ENCODE results near the gene HPCAL1. TPM values are rescaled to one million over a fixed set of nuclear protein-coding genes. Genes with fewer than 3 reads are reported as not detected.

Gene HPCAL1
- total RNA-seq, 1 experiment from 2014 or later, result 189 TPM

DNA sequence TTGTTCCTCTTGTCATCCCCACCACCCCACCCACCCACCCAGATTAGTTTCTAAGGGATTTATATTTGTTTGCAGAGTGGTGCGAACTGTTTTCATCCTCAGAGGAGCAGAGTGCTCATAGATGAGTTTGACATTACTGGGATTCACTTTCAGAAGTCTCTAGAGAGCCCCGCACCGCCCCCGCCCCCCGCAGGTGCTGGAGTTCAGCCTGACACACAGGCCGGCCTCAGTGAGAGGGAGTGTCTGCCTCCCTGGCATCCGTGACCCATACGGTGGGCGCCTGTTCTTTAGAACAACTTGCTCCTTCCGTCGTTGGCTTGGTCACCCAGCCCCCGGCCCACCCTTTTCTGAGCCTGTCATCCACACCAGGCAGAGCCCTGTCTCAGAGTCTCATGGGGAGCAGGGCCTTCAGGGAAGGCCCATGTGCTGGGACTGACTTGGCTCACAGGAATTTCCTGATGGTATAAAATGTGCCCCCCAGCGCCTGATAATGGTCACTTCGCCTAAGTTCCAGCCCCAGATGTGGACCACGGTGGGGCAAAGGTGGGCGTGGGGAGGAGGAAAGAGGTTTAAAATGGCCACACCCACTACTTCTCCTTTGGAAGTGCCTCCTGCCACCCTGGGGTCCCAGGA lies 44.3 kb downstream of the HPCAL1 start:
- DNase-seq (ENCODE audit: extremely low read depth, low read depth), result no peak

DNA sequence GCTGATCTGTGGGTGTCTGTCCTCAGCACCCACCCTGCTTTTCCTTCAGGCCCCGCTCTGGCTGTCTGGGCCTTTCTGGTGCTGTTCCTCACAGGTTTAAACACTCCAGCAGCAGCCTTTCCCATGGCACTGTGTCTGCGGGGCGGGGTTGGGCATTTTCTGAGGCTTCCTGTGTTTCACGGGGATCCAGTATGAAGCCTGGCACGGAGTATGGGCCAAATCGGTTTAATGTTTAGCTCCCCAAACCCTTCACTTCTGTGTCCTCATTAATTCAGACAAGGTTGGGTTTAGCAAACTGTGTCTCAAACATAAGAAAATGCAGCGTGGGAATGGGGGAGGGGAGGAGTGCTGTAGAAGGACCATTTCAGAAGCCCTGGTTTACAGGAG lies 44.9 kb downstream of the HPCAL1 start:
- DNase-seq (ENCODE audit: extremely low read depth, low read depth), result no peak

DNA sequence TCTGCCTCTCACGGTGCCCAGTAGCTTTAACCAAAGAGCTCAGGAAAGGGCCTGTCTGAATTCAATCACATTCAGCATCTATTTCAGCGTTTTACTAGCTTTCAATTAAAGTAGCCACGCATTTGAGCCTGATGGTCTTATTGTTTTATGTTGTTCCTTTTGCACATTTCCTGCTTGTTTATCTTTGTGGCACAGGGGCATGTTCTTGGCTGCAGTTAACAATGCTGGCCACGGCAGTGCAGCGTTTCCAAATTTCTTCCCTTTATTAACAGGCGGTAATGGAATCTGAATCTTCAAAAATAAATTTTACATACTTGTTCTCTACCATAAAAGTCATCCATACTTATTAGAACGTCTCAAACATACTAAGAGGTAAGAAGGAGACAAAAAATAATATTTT lies 46.2 kb downstream of the HPCAL1 start:
- DNase-seq (ENCODE audit: extremely low read depth, low read depth), result no peak

DNA sequence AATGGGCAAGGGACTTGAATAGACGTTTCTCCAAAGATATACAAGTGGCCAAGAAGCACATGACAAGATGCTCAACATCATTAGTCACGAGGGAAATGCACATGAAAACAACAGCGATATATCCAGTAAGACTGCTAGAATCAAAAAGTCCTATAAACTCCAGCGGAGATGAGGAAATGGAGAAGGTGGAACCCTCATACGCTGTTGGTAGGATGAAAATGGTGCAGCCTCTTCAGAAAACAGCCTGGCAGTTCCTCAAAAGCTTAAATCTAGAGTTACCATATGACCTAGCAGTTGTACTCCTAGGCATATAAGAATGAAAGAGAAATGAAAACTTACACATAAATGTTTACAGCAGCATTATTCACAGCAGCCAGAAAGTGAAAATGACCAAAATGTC lies 48.1 kb downstream of the HPCAL1 start:
- DNase-seq (ENCODE audit: extremely low read depth, low read depth), result no peak

DNA sequence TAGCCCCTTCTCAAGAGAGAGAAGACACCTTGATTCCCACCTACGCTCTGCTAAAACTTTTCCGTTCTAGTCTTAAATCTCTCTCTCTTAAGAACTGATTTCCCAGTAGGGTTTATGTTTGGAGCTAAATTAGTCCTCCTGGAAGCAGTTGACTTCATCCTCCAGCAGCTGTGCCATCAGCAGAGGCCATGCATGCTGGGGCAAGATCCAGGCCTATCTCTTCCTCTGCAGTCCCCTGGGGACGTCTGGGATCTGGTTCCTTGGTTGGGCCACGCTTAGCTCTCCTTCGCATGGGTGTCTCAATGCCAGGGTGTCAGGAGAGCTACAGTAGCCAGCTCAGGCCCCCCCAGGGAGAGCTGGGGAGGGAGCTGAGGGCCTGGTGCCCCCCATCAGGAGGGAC lies 49.7 kb downstream of the HPCAL1 start:
- DNase-seq (ENCODE audit: extremely low read depth, low read depth), result no peak

DNA sequence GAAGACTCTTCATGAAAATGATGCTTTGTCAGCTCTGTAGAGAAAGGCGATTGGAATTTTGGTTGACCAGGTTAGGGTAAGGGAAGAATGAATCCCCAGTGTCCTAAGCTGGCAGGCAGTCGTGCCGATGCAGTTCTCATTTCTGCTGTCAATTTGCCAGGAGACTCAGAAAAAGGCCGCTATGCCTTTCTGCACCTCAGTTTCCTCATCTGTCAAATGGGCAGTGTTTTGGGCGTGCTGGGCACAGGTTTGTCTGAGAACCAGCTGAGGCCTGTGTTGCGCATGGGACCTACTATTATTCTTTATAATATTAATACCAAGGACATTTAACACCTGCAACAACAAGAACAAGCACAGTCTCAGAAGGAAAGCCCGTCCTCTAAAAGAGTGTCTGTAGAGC lies 50.3 kb downstream of the HPCAL1 start:
- DNase-seq (ENCODE audit: extremely low read depth, low read depth), result no peak

DNA sequence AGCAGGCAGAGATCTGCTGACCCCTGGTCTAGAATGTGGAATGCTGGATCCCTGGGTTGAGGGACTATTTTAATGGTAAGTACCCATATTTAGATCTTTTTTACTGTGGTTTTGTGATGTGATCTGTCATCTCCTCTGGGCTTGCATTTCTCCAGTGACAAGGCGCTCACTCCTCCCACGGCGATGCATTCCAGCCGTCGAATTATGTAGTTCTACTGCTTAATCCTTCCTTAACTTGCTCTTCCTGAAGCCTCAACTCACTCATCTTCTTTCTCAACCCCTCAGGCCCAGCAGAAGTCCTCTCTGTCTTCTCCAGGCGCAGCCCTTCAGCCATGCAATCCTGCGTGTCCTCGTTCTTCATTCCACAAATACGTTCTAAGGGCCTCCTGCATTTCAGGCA lies 51.2 kb downstream of the HPCAL1 start:
- no peak for DNase-seq (ENCODE audit: extremely low read depth, low read depth)

DNA sequence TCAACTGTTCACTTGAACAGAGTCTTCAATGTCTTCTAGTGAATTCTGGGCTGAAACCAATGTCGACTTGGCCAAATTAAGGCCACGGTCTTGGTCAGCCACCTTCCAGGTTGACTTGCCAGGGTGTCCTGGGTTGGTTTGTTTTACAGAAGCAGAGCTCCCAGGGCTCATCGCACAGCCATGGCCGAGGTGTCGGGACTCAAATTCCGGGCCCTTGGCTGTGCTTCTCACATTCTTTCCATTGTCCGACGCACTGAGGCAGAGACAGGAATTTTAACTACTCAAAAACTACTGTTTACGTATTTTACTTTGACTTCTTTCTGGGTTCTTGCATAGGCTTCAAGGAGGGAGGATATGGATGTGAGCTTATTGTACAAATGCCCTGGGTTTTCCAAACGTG lies 51.7 kb downstream of the HPCAL1 start:
- DNase-seq (ENCODE audit: extremely low read depth, low read depth), result no peak

DNA sequence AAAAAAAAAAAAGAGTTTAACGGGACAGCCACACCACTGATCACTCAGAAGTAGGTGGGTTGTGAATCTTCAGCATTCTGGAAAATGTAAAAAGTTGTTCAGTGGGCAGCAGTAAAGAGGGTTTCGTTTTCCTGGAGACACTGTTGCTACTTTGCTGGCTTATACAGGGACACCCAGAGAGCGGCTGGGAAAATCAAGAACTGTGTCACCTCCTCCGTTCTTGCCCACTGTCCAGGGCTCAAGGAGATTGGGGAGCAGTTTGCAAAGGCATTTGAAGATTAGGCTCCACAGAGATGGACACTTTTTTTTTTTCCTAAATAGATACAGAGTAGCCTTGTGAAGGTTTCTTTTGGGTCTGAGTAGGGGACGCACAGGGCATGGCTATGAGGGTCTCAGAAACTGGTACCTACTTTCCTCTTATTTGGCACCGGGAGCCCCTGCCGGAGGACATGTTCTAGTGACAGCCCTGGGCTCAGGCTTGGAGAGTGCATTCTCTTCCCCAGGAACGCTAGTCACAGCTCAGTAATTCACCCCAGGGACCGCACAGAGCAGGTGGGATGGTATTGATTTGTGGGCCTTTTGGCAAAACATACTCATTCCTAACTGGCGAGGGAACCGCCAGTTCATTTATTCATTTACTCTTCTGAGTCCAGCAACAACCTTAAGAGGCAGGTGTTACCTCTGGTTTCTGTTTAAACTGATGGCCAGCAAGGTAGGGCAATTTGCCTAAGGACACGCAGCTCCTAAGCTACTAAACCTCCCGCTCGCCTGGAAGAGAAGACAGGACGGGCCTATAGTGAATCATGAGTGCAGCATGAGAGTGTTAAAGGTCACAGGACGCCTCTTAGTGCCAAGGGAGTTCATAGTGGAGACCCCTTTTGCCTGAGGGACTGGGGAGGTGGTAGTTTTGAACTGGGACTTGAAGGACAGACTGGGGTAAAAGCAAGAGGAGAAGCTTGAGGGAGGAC lies 53.1 kb downstream of the HPCAL1 start:
- no peak for DNase-seq (ENCODE audit: extremely low read depth, low read depth)

DNA sequence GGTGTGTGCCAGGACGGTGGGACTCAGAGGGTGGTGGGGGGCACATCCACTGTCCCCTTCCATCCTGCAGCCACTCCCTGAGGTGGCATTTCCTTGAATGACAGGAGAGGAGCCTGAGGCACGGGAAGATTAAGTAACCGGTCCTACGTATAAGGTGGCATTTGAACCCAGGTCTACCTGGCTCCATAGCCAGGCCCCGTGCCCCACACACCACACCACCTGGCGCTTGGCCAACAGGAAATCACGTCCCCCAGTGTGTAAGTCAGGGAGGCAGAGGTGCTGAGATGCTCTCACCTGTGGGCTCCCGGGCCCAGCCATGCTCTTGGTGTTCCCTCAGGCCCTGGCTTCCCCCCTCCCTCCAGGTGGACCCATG lies 53.7 kb downstream of the HPCAL1 start:
- DNase-seq (ENCODE audit: extremely low read depth, low read depth), result no peak

DNA sequence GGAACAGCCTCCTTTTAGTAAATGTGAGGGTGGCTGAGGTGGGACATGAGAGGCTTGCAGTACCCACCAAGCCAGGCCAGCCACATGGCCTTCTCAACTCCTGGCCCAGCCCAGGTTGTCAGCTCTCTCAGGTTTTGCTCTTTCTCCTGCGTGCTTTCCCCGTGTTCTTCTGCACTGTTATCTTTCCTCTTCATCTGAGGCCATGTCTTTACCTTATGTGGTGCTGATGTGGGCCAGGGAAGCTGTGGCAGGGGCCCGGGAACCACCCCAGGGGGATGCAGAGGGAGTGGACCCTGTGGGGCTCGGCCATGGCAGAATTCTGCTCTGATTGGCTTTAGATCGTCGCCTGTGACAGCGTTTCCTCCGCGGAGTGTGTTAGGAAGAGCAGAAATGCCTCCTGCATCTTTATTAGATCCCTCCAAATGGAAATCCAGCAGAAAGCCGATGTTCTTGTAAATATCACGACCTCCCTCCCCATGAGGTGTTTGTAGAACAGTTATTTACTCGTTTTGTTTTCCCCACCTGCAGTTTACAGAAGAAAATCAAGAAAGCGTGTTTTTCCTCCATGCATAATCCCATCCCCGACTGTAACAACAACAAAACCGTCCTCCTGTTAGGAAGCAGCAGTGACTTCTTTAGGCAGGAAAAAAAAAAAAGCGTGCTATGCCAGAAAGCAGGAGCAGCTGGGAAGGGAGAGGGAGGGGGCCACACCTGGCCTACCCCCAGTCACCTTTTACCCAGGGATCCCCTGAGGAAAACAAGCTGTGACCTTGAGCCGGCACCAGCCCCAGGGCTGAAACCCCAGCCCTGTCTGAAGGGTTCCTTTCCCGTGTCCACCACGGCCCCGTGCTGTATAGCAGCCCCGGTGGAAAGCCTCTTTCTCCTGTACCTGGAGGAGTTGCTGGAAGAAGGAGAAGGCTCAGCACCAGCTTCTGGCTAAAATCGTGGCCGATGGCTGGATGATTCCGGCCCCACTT lies 54.8 kb downstream of the HPCAL1 start:
- DNase-seq (ENCODE audit: extremely low read depth, low read depth), result no peak

DNA sequence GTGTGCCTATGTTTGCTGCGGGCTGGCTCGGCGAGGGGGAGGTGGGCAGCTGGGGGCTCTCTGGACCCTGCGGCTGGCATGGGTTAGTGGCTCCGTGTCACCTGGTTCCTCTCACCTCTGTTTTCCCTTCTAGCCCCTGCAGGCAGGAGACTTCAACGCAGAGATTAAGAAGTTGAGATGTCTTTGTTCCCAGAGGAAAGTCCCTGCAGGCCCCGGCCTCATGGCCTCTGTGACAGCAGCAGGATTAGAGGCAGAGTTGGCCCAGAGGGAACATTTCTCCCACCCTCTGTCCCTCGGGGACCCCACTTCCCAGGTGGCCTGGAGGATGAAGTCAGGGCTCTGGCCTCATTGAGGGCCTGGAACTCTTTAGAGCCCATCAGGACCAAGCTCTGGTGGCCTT lies 56.5 kb downstream of the HPCAL1 start:
- no peak for DNase-seq (ENCODE audit: extremely low read depth, low read depth)

DNA sequence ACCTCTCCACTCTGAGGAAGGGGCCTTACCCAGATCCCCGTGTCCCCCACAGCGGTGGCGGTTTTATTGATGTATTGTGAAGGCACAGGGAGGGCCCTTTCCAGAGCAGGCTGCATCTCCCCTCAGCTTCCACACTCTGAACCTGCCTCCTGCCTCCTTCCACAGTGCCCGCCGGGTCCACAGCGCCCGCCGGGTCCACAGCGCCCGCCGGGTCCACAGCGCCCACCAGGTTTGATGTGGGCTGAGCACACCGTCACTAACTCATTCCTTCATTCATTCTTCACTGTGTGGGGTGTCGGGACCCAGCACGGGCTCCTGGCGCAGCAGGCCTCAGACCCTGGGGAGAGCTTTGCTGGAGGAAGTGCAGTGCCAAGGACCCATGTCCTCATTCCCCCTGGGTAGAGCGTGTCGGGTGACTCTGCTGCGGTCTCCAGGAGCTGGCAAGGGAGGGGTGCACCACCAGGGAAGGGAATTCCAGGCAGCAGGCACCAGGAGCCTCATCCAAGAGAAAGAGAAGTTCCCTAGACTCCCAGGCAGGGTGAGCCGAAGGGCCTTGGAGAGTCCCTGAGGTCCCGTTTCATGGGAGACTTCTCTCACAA lies 57.1 kb downstream of the HPCAL1 start:
- no peak for DNase-seq (ENCODE audit: extremely low read depth, low read depth)

DNA sequence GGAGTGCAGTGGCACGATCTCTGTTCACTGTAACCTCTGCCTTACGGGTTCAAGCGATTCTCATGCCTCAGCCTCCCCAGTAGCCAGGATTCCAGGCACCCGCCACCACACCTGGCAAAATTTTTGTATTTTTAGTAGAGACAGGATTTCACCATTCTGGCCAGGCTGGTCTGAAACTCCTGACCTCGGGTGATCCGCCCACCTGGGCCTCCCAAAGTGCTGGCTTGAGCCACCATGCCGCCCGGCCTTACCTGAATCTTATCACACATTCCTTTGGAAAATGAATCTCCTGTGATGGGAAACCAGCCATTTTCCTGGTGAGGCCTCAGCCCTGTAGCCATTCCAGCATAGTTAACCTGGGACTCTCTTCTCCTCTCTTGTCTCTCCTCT lies 57.8 kb downstream of the HPCAL1 start:
- DNase-seq (ENCODE audit: extremely low read depth, low read depth), result no peak

DNA sequence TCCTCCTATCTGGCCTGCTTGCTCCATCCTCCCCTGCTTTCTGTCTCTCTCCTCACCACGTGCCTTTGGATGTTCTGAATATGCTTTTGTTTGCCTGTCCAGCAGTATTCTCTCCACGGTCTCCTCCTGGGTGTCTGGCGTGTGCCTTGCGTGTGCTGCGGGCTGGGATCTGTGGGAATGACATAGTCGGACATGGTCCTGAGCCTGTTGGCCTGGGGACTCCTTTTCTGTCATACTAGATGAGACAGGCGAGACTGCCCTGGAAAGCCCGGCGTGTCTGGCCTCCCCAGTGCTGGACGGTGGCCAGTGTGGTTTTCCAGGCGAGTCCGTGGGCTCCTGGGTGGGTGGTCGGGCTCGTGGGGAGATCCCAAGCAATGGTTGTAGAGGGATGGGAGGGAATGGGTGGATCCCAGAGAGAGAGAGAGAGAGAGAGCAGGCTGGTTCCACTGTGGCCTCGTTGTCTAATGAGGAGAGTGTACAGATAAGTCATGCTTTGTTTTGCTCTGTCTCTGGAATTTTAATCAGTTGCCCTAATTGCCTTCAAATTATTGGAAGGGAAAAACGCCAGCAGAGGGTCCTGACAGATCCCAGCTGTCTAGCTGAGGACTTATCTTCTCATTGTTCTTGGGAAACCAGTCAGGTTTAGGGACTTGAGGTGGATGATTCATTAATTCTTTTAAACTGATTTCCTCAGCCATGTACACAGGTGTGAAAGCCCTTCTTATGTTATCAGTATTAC lies 58.3 kb downstream of the HPCAL1 start:
- no peak for DNase-seq (ENCODE audit: extremely low read depth, low read depth)

DNA sequence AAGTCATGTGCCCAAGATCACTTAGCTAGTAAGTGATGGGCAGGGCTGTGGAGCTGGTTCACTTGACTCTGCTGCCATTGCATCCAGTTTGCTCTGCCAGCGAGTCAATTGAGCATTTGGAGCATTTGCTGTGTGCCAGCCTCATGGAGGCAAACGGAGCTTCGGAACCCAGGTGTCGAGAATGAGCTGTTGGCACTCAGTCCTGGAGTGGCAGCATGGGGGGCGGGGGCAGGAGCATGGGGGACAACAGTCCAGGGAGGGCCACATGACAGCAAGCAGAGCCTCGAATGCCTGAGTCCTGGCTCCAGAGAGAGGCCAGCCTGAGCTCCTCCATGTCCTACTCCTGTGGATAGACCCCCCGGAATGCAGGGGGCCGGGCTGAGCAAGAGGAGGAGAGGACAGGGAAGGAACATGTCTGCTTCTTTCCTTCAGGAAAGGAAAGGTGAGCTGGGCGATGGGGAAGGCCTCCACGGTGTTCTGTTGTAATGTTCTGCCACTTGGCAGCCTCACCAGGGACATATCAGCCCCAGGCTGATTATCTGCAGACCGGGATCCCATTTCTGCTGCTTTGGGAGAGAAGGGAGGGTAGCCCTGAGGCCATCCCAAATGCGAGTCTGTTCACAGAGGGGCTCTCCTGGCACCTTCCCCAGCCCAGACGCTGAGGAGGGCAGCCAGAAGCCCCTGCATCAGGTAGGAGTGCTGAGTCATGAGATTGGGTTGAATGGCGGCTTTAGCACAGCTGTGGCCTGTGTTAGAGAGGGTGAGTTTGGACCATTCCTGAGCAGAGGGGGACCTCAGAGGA lies 59.6 kb downstream of the HPCAL1 start:
- no peak for DNase-seq (ENCODE audit: extremely low read depth, low read depth)

DNA sequence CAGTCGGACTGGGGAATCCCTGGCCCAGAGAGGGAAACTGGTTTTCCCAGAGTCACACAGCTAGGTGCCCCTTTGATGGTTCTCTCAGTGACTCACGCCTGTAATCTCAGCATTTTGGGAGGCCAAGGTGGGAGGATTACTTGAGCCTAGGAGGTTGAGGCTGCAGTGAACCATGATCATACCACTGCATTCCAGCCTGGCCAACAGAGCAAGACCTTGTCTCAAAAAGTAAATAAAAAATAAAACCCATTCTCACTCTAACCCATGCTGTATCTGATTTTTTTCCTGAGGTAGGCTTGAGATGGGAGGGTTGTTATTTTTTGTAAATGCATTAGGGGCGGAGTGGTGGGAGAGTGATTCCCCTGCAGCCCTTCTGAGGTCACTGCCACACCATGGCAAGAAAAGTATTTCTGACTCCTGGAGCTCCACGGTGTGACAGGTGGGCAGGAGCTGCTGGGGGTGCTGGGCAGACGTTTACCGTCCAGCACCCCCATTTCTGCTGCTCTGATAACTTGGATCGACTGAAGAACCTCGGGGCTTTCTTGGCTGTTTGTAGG lies 60.3 kb downstream of the HPCAL1 start:
- DNase-seq (ENCODE audit: extremely low read depth, low read depth), result no peak

DNA sequence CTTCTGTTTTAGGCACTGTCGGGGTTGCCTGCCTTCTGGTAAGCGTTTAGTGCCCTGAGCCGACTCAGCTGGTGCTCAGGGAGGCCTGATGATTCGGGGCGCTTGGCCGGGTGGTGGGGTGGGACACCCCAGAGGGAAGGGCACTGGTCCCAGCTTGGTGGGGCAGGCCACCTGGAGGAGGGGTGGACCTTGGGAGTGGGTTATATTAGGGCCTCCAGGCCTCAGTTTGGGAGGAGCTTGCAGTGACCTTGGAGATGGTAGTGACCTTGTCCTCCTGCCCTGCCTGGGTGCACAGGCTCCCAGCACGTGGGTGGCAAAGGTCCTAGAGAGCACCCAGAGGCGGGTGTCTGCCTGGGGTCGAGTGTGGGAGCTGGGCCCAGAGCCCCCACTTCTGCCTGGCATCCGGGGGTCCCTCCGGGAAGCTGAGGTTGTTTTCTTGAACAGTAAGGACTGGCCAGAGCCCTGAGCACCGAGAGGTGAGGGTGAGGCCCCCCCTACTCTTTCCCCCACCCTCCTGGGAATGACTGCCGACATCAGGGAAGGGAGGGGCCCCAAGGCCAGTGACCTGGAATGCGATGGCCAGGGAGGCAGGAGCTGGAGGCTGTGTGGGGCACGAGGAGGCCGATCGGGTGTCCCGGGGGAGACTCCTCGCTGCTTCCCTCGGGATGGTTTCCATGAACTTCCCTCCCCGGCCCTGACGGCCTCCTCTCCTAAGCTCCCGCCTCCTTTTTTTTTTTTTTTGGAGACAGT lies 61.3 kb downstream of the HPCAL1 start:
- no peak for DNase-seq (ENCODE audit: extremely low read depth, low read depth)
